IPS DF 4.7 (cell line): ENCODE results near the gene SLC9A9.
A peak's percentile ranks its signal among the peaks of the same experiment; 100 is the strongest.
"Not testable (repeated sequence)": the region's sequence is repeated elsewhere in the genome, so short reads cannot be mapped to it uniquely, and the experiment has no call there.

Source experiments
- DNase-seq: peaks from one replicate; pipeline ENCODE4 v3.0.0-alpha.2; 2013; ENCODE audit warnings: low spot score; ENCODE audit errors: extremely low read depth

Gene SLC9A9

GRCh38 chr3:143810166-143810952 lies 37.9 kb downstream of the SLC9A9 start:
- DNase-seq: no peak

- DNase-seq: no peak
Measured at GRCh38 chr3:143809121-143809621, 39.1 kb downstream of the SLC9A9 start.

GRCh38 chr3:143808030-143808429 lies 40.2 kb downstream of the SLC9A9 start:
- DNase-seq: no peak

- no peak for DNase-seq
Measured at GRCh38 chr3:143806038-143806437, 42.2 kb downstream of the SLC9A9 start.

GRCh38 chr3:143805476-143805875 lies 42.8 kb downstream of the SLC9A9 start:
- DNase-seq: peak; percentile 33

GRCh38 chr3:143801046-143801445 lies 47.2 kb downstream of the SLC9A9 start:
- DNase-seq: not testable (repeated sequence)

- DNase-seq: not testable (repeated sequence)
Measured at GRCh38 chr3:143798151-143798550, 50.1 kb downstream of the SLC9A9 start.

- DNase-seq: no peak
Measured at GRCh38 chr3:143795874-143796273, 52.4 kb downstream of the SLC9A9 start.

- DNase-seq: no peak
Measured at GRCh38 chr3:143794793-143795462, 53.3 kb downstream of the SLC9A9 start.

- no peak for DNase-seq
Measured at GRCh38 chr3:143793971-143794370, 54.3 kb downstream of the SLC9A9 start.

- no peak for DNase-seq
Measured at GRCh38 chr3:143791386-143791785, 56.9 kb downstream of the SLC9A9 start.

- no peak for DNase-seq
Measured at GRCh38 chr3:143786219-143787191, 61.8 kb downstream of the SLC9A9 start.

GRCh38 chr3:143784446-143784845 lies 63.8 kb downstream of the SLC9A9 start:
- no peak for DNase-seq

GRCh38 chr3:143783851-143784370 lies 64.4 kb downstream of the SLC9A9 start:
- DNase-seq: no peak

GRCh38 chr3:143775459-143775858 lies 72.8 kb downstream of the SLC9A9 start:
- no peak for DNase-seq

GRCh38 chr3:143771939-143772338 lies 76.3 kb downstream of the SLC9A9 start:
- DNase-seq: no peak

- no peak for DNase-seq
Measured at GRCh38 chr3:143771258-143771657, 77.0 kb downstream of the SLC9A9 start.

- DNase-seq: no peak
Measured at GRCh38 chr3:143770391-143770790, 77.9 kb downstream of the SLC9A9 start.

- no peak for DNase-seq
Measured at GRCh38 chr3:143769616-143770015, 78.7 kb downstream of the SLC9A9 start.

- no peak for DNase-seq
Measured at GRCh38 chr3:143764840-143765239, 83.4 kb downstream of the SLC9A9 start.

GRCh38 chr3:143763564-143764162 lies 84.6 kb downstream of the SLC9A9 start:
- no peak for DNase-seq
